WTC11 (cell line): ENCODE data around the gene STAG2.

Experiments used
- NFYB ChIP-seq: sonication (generic); formaldehyde crosslinking; conservative IDR thresholded peaks from 2 replicates; pipeline ENCODE4 v1.8.0; 2022; ENCODE audit warnings: low read depth, missing genetic modification reagents
- TP53 ChIP-seq: sonication (generic); formaldehyde crosslinking; IDR thresholded peaks from 2 replicates; pipeline ENCODE4 v1.8.1; 2023; ENCODE audit warnings: mild to moderate bottlenecking, missing genetic modification reagents
- TF ChIP-seq, protein P1 (sequence below): fragments of 250-450 bp; sonication (Bioruptor Pico); IDR thresholded peaks from 2 replicates; pipeline ENCODE4 v1.9.0; 2021; ENCODE audit warnings: mild to moderate bottlenecking

- no peak for TF ChIP-seq TP53 (CRISPR knock-in tag)
- no peak for TF ChIP-seq NFYB (CRISPR knock-in tag)
- TF ChIP-seq, protein P1, sequence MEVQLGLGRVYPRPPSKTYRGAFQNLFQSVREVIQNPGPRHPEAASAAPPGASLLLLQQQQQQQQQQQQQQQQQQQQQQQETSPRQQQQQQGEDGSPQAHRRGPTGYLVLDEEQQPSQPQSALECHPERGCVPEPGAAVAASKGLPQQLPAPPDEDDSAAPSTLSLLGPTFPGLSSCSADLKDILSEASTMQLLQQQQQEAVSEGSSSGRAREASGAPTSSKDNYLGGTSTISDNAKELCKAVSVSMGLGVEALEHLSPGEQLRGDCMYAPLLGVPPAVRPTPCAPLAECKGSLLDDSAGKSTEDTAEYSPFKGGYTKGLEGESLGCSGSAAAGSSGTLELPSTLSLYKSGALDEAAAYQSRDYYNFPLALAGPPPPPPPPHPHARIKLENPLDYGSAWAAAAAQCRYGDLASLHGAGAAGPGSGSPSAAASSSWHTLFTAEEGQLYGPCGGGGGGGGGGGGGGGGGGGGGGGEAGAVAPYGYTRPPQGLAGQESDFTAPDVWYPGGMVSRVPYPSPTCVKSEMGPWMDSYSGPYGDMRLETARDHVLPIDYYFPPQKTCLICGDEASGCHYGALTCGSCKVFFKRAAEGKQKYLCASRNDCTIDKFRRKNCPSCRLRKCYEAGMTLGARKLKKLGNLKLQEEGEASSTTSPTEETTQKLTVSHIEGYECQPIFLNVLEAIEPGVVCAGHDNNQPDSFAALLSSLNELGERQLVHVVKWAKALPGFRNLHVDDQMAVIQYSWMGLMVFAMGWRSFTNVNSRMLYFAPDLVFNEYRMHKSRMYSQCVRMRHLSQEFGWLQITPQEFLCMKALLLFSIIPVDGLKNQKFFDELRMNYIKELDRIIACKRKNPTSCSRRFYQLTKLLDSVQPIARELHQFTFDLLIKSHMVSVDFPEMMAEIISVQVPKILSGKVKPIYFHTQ (CRISPR knock-in tag): no peak
These were observed 166.0 kb downstream of the STAG2 start for GRCh38 chrX:124127496-124127895.
